DOHH2 (cell line): Measurements from ENCODE around the gene CUL9.
"Not testable (repeated sequence)": the region's sequence is repeated elsewhere in the genome, so short reads cannot be mapped to it uniquely, and the experiment has no call there.

Source experiments
- H3F3A ChIP-seq: fragments of 200-600 bp; sonication (generic), shearing (Covaris generic); 2 replicates; pipeline ENCODE4 v1.6.0; 2016; ENCODE audit warnings: antibody characterized with exemption, mild to moderate bottlenecking; ENCODE audit not compliant: control insufficient read depth, insufficient read depth
- H3K27ac ChIP-seq: fragments of 200-600 bp; sonication (generic); 2 replicates; pipeline ENCODE4 v1.5.1; 2014; ENCODE audit warnings: low read depth, mild to moderate bottlenecking, low read length, moderate library complexity
- H3K27me3 ChIP-seq: fragments of 200-600 bp; sonication (generic); 2 replicates; pipeline ENCODE4 v1.6.1; 2014; ENCODE audit warnings: mild to moderate bottlenecking, low read length, mixed read lengths; ENCODE audit not compliant: control insufficient read depth
- H3K36me3 ChIP-seq: fragments of 200-600 bp; sonication (generic); 2 replicates; pipeline ENCODE4 v1.6.1; 2014; ENCODE audit warnings: mild to moderate bottlenecking, low read length, moderate library complexity, mixed read lengths; ENCODE audit not compliant: control insufficient read depth
- H3K4me1 ChIP-seq: fragments of 200-600 bp; sonication (generic); 2 replicates; pipeline ENCODE4 v1.6.1; 2014; ENCODE audit warnings: mild to moderate bottlenecking, low read length, mixed read lengths; ENCODE audit not compliant: control insufficient read depth
- H3K4me2 ChIP-seq: fragments of 200-600 bp; sonication (generic); 2 replicates; pipeline ENCODE4 v1.6.0; 2014; ENCODE audit warnings: mild to moderate bottlenecking, low read length, moderate library complexity
- H3K4me3 ChIP-seq: fragments of 200-600 bp; sonication (generic); 2 replicates; pipeline ENCODE4 v1.5.1; 2014; ENCODE audit warnings: mild to moderate bottlenecking, low read length, mixed read lengths
- H3K79me2 ChIP-seq: fragments of 200-600 bp; sonication (generic); 2 replicates; pipeline ENCODE4 v1.6.1; 2014; ENCODE audit warnings: mild to moderate bottlenecking, low read length, mixed read lengths; ENCODE audit not compliant: control insufficient read depth
- H3K9me2 ChIP-seq: fragments of 200-600 bp; sonication (generic); replicated peaks from 2 replicates; pipeline ENCODE4 v1.6.1; 2014; ENCODE audit warnings: mild to moderate bottlenecking, low read length, mixed read lengths; ENCODE audit not compliant: control insufficient read depth
- H3K9me3 ChIP-seq: fragments of 200-600 bp; sonication (generic); 2 replicates; pipeline ENCODE4 v1.6.1; 2014; ENCODE audit warnings: antibody characterized with exemption, low read length, mixed read lengths; ENCODE audit not compliant: control insufficient read depth, insufficient read depth
- H4K20me1 ChIP-seq: fragments of 200-600 bp; sonication (generic); 2 replicates; pipeline ENCODE4 v1.6.0; 2014; ENCODE audit warnings: low read depth, mild to moderate bottlenecking, antibody characterized with exemption, low read length, moderate library complexity; ENCODE audit not compliant: control insufficient read depth, insufficient read depth
- CTCF ChIP-seq: fragments of 200-600 bp; sonication (generic); IDR thresholded peaks from one replicate; pipeline ENCODE4 v1.5.1; 2014; ENCODE audit warnings: antibody characterized with exemption, mild to moderate bottlenecking, low read depth, low read length; ENCODE audit not compliant: poor library complexity, severe bottlenecking
- EZH2phosphoT487 ChIP-seq: fragments of 200-600 bp; sonication (generic); IDR thresholded peaks from 2 replicates; pipeline ENCODE4 v1.6.1; 2017; ENCODE audit warnings: borderline replicate concordance, mild to moderate bottlenecking, antibody characterized with exemption, low read length, moderate library complexity, mixed read lengths

Gene CUL9

GRCh38 chr6:43181942-43182860 is at the start of gene CUL9:
Gene CUL9 (plus strand): TSS chr6:43182196. CDS start chr6:43184311, 2,115 bp downstream.
- Histone ChIP-seq H3K9me3 (no peaks in the 10 kb centered on the region), H3K4me2 (peak within 1 kb of the TSS; percentile 91), H3F3A (peaks cover 15% of the 10 kb centered on the region), H3K4me1 (peaks cover 21% of the 10 kb centered on the region), H4K20me1 (no peaks in the 10 kb centered on the region), H3K4me3 (peak within 1 kb of the TSS; percentile 75), H3K36me3 (peaks cover 56% of the 10 kb centered on the region), H3K27ac (peak within 1 kb of the TSS; percentile 32), H3K9me2 (no peaks in the 10 kb centered on the region), H3K27me3 (no peaks in the 10 kb centered on the region), H3K79me2 (peaks cover 20% of the 10 kb centered on the region)
- TF ChIP-seq CTCF: no peak
- TF ChIP-seq EZH2phosphoT487: no peak

DNA sequence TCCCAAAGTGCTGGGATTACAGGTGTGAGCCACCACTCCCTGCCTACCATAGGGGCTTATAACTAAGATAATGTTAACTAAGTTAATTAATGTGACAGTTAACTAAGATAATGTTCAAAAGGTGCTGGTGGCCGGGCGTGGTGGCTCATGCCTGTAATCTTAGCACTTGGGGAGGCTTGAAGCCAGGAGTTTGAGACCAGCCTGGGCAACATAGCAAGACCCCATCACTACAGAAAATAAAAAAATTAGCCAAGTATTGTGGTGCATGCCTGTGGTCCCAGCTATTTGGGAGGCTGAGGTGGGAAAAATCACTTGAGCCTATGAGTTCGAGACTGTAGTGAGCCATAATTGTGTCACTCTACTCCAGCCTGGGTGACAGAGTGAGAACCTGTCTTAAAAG is 43.7 kb upstream of the CUL9 start:
- Histone ChIP-seq H3F3A (no peaks in the 10 kb centered on the region), H3K9me2 (no peaks in the 10 kb centered on the region), H4K20me1 (no peaks in the 10 kb centered on the region), H3K27me3 (no peaks in the 10 kb centered on the region), H3K27ac (no peak overlapping the region), H3K36me3 (no peaks in the 10 kb centered on the region), H3K4me3 (no peak overlapping the region), H3K79me2 (no peaks in the 10 kb centered on the region), H3K4me1 (peaks cover 7% of the 10 kb centered on the region), H3K4me2 (no peak overlapping the region), H3K9me3 (no peaks in the 10 kb centered on the region)
- TF ChIP-seq CTCF (no peak), EZH2phosphoT487 (no peak)

DNA sequence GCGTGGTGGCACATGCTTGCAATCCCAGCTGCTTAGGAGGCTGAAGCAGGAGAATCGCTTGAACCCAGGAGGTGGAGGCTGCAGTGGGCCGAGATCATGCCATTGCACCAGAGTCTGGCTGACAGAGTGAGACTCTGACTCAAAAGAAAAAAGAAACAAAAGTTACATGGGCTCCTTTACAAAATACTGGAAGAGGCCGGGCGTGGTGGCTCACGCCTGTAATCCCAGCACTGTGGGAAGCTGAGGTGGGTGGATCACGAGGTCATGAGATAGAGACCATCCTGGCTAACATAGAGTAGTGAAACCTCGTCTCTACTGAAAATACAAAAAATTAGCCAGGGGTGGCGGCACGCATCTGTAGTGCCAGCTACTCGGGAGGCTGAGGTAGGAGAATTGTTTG is 42.0 kb upstream of the CUL9 start:
- H3F3A ChIP-seq, H4K20me1 ChIP-seq, H3K4me3 ChIP-seq, H3K27me3 ChIP-seq, H3K9me2 ChIP-seq, H3K4me2 ChIP-seq, H3K9me3 ChIP-seq, H3K79me2 ChIP-seq, H3K27ac ChIP-seq, H3K36me3 ChIP-seq: not testable (repeated sequence)
- H3K4me1 ChIP-seq: peaks cover 14% of the 10 kb centered on the region

GRCh38 chr6:43141644-43142043 is 40.4 kb upstream of the CUL9 start:
- TF ChIP-seq CTCF (no peak), EZH2phosphoT487 (no peak)
- H3F3A ChIP-seq: no peaks in the 10 kb centered on the region
- H3K27me3 ChIP-seq: peaks cover 5% of the 10 kb centered on the region; the same call in 1 of the 2 replicates
- H3K79me2 ChIP-seq: no peaks in the 10 kb centered on the region
- no peak overlapping the region for H3K27ac ChIP-seq
- no peaks in the 10 kb centered on the region for H3K9me2 ChIP-seq
- H3K36me3 ChIP-seq: no peaks in the 10 kb centered on the region
- no peak overlapping the region for H3K4me2 ChIP-seq
- no peaks in the 10 kb centered on the region for H3K9me3 ChIP-seq
- H3K4me1 ChIP-seq: peaks cover 14% of the 10 kb centered on the region
- H4K20me1 ChIP-seq: no peaks in the 10 kb centered on the region
- H3K4me3 ChIP-seq: no peak overlapping the region
